Measurements from ENCODE around the gene CIC. TPM values are rescaled to one million over a fixed set of nuclear protein-coding genes. Genes with fewer than 3 reads are reported as not detected.

Gene CIC
- total and polyA plus RNA-seq, 9 of the 15 experiments (the other 6 are each of a cell fraction or from before 2014, with no cell fraction given): 0.07 to 44.7 (median 8.6) TPM

DNA sequence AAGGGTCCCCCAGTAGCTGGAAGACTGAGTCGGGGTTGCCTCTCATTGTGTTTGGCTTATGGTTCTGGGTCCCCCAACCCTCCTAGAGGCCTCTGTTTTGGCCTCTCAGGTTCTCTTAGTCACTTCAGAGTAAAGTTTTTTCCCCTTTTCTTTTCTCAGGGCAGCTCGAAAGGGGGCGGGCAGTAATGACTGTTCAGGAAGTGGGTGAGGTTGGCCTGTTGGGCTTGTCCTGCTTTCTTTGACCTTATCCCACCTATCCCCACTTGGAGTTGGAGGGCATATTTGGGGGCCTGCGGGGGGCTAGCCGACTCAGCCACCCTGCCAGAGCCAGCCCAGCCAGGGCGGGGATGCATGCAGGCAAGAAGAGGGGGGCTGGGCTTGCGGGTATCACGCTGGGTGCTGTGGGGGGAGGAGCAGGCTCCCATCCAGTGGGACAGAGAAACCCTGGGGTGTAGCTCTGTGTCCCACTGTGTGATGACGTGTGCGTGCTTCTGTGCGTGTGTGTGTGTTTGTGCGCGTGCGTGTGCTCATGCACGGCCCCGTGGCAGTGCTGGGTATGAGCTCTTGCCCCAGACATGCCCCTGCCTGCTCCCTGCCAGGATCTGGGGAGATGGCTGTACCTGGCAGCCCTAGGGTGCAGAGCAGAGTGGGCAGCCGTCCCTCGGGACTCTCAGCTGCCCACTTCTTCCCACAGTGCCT is 1.4 kb downstream of the CIC start (continued):
- TF ChIP-seq, protein P1, sequence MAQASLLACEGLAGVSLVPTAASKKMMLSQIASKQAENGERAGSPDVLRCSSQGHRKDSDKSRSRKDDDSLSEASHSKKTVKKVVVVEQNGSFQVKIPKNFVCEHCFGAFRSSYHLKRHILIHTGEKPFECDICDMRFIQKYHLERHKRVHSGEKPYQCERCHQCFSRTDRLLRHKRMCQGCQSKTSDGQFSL (CRISPR knock-in tag; IDR thresholded peaks at IDR 0.05): 0 out of 2 replicates have a peak, but pooled peaks have one; percentile 73
- TF ChIP-seq, protein P1 (tag; IDR thresholded peaks at IDR 0.05): no peak
- TF ChIP-seq ZNF592 (IDR thresholded peaks at IDR 0.05): 0 out of 2 replicates have a peak, but pooled peaks have one; percentile 45
- peak; percentile 54; the same call in 1 of the 2 replicates for TF ChIP-seq ZNF766 (CRISPR knock-in tag; conservative IDR thresholded peaks at IDR 0.05)
- peak in 1 of 2 experiments; percentile 47; a peak in 1 of 4 replicates for TF ChIP-seq KDM4B (IDR thresholded peaks at IDR 0.05; ENCODE audit: borderline replicate concordance in 2 of 2, low read depth in 1 of 2)
- peak; percentile 66 for TF ChIP-seq RBFOX2 (IDR thresholded peaks at IDR 0.05; ENCODE audit: low read depth, low read length)
- TF ChIP-seq ATF1 (CRISPR knock-in tag; IDR thresholded peaks at IDR 0.05): no peak
- peak; percentile 49 for TF ChIP-seq ATF1 (tag; IDR thresholded peaks at IDR 0.05)
- TF ChIP-seq, protein P2, sequence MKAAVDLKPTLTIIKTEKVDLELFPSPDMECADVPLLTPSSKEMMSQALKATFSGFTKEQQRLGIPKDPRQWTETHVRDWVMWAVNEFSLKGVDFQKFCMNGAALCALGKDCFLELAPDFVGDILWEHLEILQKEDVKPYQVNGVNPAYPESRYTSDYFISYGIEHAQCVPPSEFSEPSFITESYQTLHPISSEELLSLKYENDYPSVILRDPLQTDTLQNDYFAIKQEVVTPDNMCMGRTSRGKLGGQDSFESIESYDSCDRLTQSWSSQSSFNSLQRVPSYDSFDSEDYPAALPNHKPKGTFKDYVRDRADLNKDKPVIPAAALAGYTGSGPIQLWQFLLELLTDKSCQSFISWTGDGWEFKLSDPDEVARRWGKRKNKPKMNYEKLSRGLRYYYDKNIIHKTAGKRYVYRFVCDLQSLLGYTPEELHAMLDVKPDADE (conservative IDR thresholded peaks at IDR 0.05; ENCODE audit: control insufficient read depth, low read depth, low read length): 0 out of 2 replicates have a peak, but pooled peaks have one; percentile 5
- TF ChIP-seq POLR2A (conservative IDR thresholded peaks at IDR 0.05): 0 out of 2 replicates have a peak, but pooled peaks have one; percentile 33
- TF ChIP-seq, protein P3, sequence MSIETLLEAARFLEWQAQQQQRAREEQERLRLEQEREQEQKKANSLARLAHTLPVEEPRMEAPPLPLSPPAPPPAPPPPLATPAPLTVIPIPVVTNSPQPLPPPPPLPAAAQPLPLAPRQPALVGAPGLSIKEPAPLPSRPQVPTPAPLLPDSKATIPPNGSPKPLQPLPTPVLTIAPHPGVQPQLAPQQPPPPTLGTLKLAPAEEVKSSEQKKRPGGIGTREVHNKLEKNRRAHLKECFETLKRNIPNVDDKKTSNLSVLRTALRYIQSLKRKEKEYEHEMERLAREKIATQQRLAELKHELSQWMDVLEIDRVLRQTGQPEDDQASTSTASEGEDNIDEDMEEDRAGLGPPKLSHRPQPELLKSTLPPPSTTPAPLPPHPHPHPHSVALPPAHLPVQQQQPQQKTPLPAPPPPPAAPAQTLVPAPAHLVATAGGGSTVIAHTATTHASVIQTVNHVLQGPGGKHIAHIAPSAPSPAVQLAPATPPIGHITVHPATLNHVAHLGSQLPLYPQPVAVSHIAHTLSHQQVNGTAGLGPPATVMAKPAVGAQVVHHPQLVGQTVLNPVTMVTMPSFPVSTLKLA (conservative IDR thresholded peaks at IDR 0.05): peak in 1 of 2 experiments; percentile 41; a peak in 1 of 4 replicates
- TF ChIP-seq ELF1 (tag; IDR thresholded peaks at IDR 0.05): peak; percentile 60; the same call in 1 of the 2 replicates
- TF ChIP-seq, protein P4, sequence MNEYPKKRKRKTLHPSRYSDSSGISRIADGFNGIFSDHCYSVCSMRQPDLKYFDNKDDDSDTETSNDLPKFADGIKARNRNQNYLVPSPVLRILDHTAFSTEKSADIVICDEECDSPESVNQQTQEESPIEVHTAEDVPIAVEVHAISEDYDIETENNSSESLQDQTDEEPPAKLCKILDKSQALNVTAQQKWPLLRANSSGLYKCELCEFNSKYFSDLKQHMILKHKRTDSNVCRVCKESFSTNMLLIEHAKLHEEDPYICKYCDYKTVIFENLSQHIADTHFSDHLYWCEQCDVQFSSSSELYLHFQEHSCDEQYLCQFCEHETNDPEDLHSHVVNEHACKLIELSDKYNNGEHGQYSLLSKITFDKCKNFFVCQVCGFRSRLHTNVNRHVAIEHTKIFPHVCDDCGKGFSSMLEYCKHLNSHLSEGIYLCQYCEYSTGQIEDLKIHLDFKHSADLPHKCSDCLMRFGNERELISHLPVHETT (CRISPR knock-in tag; conservative IDR thresholded peaks at IDR 0.05 in 1 of 2, IDR thresholded peaks at IDR 0.05 in 1 of 2): 0 out of 4 replicates have a peak, but pooled peaks of 1 of the 2 experiments have one; percentile 19
- TF ChIP-seq, protein P5, sequence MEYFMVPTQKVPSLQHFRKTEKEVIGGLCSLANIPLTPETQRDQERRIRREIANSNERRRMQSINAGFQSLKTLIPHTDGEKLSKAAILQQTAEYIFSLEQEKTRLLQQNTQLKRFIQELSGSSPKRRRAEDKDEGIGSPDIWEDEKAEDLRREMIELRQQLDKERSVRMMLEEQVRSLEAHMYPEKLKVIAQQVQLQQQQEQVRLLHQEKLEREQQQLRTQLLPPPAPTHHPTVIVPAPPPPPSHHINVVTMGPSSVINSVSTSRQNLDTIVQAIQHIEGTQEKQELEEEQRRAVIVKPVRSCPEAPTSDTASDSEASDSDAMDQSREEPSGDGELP (CRISPR knock-in tag; IDR thresholded peaks at IDR 0.05; ENCODE audit: borderline replicate concordance): 0 out of 2 replicates have a peak, but pooled peaks have one; percentile 7
- TF ChIP-seq ZNF133 (CRISPR knock-in tag; IDR thresholded peaks at IDR 0.05): no peak
